HG02943 (cell line): Measurements from ENCODE around the gene PRR5.
"Not testable (repeated sequence)": the region's sequence is repeated elsewhere in the genome, so short reads cannot be mapped to it uniquely, and the experiment has no call there.

Source experiments
- ATAC-seq: cut with Tn5 transposase; IDR thresholded peaks from one replicate; pipeline ENCODE4 v1.9.1; 2021; ENCODE audit warnings: mild to moderate bottlenecking, low read depth, moderate library complexity; ENCODE audit not compliant: unreplicated experiment

Gene PRR5, protein sequence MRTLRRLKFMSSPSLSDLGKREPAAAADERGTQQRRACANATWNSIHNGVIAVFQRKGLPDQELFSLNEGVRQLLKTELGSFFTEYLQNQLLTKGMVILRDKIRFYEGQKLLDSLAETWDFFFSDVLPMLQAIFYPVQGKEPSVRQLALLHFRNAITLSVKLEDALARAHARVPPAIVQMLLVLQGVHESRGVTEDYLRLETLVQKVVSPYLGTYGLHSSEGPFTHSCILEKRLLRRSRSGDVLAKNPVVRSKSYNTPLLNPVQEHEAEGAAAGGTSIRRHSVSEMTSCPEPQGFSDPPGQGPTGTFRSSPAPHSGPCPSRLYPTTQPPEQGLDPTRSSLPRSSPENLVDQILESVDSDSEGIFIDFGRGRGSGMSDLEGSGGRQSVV

DNA sequence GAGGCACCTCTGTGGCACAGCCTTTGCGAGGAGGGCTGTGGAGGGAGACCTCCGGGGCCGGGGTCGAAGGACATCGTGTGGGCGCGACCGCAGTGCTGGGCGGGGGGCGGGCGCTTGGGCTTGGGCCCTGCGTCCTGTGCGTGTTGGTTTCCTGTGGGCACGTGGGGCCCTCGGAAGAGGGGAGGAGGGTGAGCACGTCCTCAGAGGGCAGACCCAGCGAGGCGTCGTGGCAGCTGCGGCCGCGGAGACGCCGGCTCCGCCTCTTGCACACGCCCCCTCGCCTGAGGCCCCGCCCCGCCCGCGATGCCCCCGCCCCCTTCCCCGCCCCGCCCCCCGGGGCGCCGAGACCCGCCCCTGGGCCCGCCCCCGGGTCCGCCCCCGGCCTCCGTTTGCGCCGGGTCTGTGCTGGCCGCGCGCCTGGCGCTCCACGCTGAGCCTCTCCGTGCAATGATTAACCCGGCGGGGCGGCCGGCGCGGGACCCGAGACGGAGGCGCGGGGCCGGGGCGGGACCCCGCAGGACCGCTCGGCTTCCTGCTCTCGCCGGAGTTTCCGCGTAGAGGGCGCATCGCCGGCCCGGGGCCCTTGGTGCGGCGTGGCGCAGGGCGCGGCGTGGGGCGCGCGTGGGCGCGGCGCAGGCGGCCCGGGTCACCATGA is at the start of gene PRR5:
TSS of gene PRR5 (plus strand) at position 381 of the 655 bp plus-strand sequence. CDS start at position 652, 271 bp downstream.
- ATAC-seq: peak; percentile 63

DNA sequence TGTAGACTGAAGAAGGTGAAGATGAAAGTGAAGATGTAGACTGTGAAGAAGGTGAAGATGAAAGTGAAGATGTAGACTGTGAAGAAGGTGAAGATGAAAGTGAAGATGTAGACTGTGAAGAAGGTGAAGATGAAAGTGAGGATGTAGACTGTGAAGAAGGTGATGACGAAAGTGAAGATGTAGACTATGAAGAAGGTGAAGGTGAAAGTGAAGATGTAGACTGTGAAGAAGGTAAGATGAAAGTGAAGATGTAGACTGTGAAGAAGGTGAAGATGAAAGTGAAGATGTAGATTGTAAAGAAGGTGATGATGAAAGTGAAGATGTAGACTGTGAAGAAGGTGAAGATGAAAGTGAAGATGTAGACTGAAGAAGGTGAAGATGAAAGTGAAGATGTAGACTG is 49.1 kb upstream of the PRR5 start:
- not testable (repeated sequence) for ATAC-seq

DNA sequence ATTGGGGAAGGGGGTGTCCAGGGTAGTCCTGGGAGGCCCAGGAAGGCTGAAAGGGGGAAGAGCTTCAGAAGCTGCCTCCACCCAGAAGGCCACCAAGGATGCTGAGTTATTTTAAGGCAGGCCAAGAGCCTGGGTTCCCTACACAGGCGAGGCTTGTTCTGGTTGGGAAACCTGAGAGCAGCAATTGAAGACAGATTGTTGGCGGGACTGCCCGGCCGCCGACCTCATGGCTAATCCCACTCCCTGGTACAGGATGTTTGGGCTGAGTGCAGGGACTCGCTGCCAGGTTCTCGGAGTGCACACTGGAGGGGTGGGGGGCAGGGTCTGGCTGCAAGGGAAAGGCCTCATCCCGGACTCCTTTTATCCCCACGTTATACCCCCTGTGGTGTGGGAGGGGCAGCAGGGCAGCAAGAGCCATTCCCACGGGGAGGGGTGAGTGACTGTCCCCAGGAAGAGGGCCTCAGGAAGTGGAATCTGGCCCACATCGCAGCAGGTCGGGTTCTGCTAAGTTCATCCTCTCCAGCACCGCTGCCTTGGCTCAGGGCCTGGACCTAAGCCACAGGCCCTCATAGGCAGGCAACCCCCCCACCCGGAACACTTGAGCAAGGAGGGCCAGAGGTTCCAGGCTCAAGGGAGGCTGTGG is 43.6 kb upstream of the PRR5 start:
- no peak for ATAC-seq

DNA sequence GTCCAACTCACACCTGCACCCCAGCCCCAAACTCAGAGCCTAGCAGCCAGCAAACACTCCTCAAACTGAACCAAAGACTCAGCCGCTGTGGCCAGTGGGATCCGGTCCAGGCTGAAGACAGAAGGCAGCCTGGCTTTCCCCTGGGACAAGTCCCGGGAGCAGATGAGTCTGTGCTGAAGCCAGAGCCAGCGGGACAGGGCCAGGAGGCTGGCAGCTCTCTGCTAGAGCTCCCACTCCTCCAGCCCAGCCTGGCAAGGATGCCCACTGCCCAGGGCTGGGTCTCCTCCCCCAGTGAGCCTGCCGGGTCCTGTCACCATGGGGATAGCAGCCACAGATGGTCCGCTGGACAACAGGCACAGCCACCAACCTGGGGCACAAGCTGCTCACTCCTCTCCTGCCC is 42.9 kb upstream of the PRR5 start:
- ATAC-seq: no peak

DNA sequence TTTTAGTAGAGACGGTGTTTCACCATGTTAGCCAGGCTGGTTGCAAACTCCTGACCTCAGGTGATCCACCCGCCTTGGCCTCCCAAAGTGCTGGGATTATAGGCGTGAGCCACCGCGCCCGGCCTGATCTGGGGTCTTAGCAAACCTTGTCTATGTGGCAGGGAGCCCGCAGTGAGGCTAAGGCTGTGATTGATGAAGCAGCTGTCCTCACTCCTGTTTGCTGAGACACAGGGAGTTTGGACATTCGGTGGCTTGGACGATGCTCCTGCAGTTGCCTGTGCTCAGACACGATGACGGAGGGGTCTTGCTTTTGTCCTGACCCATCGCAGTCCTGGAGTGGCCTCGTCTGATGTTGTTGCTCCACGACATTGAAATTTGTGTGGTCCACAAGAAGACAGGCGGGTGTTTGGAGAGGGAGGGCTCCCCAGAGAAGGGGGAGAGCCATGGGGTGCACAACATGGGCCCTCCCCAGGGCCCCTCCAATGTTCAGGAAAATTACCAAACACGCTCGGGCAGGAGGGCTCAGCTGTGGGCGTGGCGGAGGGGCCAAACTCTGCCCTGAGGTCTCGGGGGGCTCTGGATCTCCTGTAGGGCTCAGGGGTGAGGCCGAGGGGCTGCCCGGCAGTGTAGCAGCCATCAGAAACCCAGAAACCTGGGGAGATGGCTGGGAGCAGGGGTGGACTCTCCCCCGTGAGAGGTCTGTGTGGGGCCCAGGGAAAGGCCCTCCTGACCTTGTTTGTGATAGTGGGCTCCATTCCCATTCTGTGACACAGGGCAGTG is 41.8 kb upstream of the PRR5 start:
- no peak for ATAC-seq

DNA sequence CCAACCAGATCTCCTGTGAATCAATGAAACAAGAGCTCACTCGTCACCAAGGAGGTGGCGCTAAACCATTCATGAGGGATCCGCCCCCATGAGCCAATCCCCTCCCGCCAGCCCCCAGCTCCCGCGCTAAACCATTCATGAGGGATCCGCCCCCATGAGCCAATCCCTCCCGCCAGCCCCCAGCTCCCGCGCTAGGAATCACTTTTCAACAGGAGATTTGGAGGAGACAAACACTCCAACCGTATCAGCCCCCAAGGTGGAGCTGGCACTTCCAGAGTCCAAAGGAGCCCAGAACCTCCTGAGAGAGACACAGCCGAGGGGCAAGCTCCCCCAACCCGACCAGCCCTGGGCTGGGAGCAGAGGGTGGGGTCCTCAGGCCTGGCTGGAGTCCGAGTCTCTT is 40.9 kb upstream of the PRR5 start:
- no peak for ATAC-seq

DNA sequence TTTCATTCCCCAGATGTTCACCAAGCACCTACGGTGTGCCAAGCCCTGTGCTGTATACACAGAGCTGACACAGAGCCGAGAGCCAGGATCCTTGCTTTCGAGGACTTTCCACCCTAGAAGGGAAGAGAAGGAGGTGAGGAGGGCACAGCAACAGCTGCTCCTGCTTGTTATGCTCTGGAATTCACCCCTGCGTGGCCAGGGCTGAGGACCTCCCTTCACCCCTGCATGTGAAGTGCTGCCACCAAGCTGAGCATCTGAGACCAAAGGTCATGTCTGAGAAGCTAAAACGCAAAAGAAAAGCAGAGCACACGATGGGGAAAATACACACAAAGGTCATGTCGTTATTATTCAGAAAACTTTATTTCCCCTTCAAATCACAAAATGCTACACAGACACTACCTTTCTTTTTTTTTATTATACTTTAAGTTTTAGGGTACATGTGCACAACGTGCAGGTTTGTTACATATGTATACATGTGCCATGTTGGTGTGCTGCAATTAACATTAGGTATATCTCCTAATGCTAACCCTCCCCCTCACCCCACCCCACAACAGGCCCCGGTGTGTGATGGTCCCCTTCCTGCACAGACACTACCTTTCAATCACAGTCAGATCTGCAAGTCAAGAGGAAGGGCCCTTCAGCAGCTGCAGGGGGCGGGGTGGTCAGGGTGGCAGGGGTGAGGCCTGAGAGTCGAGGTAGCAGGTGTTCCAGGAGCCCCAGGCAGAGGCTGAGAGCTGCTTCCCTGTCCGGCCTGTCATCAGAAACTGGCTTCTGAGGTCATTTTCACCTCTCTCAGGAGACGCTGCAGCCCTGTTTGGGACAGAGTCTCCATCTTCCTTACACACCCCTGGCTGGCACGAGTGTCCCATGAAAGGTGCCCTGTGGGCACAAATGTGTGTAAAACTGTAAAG is 40.1 kb upstream of the PRR5 start:
- ATAC-seq: no peak

DNA sequence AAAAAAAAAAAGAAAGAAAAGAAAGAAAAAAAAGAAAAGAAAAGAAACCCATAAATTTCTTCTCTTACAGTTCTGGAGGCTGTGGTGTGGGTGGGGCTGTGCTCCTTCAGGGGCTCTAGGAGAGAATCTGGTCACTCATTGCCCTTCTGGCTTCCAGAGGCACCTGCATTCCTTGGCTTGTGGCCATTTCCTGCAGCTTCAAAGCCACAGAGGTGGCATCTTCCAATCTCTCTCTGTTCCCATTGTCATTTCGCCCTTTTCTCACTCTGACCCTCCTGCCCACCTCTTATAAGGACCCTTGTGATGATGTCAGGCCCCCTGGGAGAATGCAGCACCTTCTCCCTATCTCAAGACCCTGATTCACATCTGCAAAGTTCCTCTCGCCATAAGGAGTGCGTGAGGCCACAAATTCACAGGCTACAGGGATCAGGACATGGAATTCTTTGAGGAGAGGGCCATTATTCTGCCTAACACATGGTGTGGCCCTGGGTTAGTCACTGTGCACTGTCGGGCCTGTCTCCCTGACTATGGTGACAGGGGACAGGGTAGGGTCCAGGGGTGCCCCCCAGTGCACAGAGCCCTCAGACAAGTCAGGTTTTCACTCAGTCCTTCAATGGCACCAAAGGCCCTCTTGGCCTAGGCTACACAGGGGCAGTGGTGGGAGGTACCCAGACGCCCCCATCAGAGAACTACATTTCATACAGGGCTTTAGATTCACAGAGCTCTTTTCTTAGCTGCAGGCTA is 38.6 kb upstream of the PRR5 start:
- ATAC-seq: no peak

DNA sequence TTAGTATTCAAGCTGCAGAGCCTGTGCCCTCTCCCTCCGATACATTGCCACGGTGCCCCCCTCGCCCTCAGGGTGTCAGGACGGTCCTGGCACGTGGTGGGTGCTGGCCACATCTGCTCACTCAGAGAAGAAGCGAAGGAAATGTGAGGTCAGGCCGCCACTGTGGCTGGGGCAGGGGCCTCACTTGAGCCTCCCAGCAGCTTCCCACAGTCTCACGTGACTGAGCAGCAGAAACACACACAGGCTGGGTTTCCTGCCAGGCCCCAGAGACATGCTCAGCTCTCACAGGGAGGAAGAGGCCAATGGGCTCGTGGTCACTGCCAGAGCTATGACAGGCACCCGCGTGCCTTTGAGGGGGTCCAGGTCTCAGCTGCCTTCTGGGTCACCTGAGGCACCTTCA is 37.9 kb upstream of the PRR5 start:
- no peak for ATAC-seq

DNA sequence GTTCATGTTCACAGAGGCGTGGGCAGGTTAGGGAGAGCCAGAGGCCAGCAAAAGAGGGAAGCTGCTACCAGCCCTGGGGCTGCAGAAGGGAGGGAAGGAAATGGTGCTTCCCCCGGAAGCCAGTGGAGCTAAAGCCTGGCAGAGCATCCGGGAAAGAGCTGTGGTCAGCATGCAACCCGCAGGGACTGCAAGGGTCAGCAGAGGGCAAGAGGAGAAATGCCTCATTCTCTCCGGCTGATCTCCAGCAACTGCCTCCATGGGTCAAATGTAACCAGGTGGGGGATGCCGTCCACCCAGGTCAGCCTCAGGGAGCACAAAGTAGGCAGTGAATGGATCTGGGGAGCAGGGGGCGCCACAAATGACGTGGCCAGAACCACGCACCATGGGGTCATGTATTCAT is 36.9 kb upstream of the PRR5 start:
- ATAC-seq: no peak

DNA sequence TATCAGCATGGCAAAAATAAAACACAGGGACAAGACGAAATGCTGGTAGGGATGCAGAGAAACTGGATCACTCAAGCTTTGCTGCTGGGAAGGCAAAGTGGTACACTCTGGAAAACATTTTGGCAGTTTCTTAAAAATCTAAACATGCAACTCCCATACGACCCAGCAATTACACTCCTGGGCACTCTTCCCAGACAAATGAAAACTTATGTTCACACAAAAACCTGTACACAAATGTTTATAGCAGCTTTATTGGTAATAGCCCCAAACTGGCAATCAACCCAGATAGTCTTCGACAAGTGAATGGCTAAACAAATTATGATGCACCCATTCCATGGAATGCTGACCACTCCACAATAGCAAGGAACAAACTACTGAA is 35.8 kb upstream of the PRR5 start:
- ATAC-seq: no peak

DNA sequence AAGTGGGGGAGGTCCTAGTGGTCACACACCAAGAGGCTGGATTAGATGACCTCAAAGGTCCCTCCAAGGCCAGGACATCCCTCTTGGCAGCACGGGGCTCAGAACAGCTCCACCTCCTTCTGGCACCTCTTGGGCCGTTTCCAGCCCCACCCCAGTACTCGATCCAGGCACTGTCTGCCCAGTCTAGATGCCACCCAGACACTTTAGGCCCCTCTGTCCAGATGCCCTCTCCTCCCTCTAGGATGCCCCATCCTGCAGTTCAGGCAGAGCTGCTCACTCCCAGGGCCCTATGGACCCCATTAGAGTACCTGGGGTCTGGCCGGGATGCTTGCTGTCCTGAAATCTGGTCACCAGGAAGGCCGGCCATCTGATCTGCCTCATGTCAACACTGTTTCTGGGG is 34.7 kb upstream of the PRR5 start:
- ATAC-seq: no peak

DNA sequence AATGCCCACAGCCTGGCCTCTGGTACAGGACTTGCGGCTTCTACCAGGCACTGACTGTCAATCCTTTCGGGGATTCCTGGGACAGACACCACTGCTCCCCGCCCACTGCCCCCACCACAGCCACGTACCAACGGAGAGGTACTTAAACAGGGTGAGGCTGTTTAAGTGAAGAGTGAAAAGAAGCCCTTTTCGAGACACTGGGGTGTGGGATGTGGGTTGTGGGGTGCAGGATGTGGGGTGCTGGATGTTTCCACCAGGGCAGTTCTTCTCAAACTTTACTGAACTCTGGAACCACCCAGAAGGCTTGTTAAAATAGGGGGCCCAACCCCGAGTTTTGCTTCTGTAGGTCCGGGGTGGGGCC is 34.2 kb upstream of the PRR5 start:
- ATAC-seq: no peak

DNA sequence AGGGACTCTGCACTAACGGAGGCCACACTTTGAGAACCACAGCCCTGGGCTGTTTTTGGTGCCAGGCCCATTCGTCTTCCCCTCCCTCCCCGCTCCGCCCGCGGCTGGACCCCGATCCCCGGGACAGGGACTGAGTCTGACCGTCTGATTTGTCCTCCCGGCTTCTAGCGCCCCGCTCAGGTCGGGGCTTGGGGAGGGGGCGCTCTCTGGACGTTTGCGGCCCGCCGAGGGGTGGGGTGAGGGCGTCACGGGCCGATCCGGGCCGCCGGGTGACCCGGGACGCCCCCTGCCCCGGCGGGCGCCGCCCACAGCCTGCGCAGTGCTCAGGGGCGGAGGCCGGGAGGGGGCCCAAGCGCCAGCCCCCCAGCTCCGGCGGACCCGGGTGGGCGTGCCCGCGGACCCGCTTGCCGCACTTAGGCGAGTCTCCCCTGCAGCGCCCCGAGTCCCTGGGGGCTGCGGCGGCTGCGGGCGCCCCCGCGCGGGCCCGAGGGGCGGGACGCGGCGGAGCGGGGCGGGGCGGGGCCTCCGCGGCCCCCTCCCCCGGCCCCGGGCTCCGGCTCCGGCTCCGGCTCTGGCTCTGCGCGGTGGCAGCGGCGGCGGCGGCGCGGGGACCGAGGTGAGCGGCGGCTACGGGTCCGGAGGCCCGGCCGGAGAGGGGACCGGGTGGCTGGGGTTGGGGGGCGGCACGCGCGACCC is 33.7 kb upstream of the PRR5 start:
- no peak for ATAC-seq

DNA sequence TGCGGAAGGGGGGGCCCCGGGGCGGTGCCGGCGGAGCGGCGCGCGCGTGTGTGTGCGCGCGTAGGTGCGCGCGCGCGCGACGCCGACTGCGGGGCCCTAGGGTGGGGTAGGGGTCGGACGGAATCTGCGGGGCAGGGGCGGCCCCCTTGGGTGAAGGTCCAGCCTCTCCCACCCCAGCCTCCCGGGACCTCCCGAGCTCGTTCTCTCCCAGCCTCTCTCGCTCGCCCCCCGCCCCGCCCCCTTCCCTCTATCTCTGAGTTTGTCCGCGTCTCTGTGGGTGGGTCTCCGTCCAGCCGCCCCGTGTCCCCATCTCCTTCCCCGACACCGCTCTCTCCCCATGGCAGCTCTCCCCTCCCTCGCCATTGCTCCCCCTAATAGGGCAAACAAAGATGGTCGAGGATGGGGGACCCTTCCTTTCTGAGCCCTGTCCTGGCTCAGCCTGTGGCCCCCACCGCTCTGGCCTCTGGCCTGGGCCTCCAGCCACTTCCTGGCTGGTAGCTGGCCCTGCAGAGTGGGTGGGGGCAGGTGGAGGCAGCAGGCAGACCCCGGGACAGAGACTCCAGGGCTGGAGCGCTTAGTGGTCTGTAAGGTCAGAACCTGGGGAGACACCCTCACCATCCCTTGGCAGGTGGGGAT is 33.0 kb upstream of the PRR5 start:
- ATAC-seq: no peak

DNA sequence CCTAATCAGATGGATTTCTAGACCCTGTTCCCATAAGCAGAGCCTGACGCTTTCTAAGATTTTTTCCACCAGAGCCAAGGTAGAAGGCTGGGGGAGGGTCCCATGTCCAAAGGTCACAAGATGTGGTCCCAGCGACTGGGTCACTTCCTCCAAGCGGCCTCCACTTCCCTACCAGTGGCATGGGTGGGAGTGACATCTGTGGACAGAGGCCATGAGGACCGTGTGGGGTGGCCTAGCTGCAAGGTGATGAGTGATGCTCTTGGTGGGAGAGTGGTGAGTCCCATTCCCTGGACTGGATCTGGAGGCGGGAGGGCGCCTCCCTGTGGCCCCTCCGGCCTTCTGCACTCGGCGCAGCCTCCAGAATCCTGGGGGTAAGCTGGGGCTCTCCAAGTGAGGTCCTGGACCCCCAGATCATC is 32.4 kb upstream of the PRR5 start:
- no peak for ATAC-seq

DNA sequence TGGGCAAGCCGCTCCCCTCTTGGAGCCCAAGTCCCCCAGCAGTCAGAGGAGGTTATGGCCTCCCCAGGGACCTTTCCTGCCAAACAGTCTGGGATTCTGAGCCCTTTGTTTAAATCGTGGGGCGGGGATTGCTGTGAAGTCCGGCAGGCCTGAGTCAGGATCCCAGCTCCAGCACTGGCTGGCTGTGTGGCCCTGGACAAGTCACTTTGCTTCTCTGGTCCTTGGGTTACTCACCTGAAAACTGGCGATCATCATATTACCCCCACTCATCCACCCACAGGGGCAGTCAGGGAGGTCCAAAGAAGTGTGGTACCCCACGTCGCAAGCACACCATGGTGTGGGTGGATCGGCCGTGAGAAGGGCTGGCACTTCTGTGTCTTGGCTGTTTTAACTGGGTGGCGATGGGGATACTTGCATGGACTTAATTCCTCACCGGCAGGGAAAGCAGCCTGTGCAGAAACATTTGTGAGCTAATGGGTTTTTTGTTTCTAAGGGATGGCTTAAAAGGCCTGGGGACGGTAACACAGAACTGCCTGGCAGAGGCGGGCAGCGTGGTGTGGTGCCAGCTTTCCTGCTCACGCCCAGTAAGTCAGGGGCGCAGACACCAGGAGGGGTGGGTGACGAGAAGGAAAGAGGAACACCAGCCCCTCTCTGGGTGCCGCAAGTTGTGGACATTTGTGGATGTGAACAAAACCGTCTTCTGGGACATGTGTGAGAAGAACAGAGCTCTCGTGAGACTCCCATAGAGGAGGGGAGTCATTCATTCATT is 31.6 kb upstream of the PRR5 start:
- no peak for ATAC-seq

DNA sequence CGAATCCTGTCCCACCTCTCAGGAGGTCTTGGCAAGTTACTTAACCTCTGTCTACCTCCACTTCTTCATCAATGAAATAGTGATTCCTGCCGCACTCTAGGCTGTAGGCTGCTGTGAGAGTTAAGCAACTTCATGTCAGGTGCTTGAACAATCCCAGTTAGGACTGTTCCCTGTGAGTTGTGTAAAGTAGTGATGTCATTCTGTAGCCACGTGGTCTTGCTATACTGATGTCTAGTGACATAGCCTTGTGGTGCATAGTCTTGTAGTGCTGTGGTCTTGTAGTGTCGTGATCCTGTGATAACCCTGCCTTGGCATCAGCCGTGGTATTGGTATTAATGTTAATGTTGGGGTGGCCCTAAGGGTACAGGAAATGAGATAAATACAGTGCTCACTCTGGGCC is 30.3 kb upstream of the PRR5 start:
- ATAC-seq: no peak
